Esophagus squamous epithelium (tissue), 4 donors: ENCODE results near the gene SIX1.

Experiments
- CTCF ChIP-seq, 6 experiments: fragments of 450-650 bp in 4 of 6; fragments of 200-600 bp in 2 of 6; sonication (generic) in 2 of 6; IDR thresholded peaks; one replicate each; pipeline ENCODE4 v1.5.1; 2016 to 2019; ENCODE audit warnings: antibody characterized with exemption in 6 of 6, mild to moderate bottlenecking in 4 of 6, moderate library complexity in 4 of 6
- POLR2A ChIP-seq, 4 donors: fragments of 450-650 bp; IDR thresholded peaks; one replicate each; pipeline ENCODE4 v1.6.1; 2017; ENCODE audit warnings: antibody characterized with exemption in 4 of 4, mild to moderate bottlenecking in 4 of 4, moderate library complexity in 3 of 4

GRCh38 chr14:60648934-60649874, at the start of gene SIX1:
- no peak for TF ChIP-seq CTCF (IDR thresholded peaks at IDR 0.05)
- no peak for TF ChIP-seq POLR2A (IDR thresholded peaks at IDR 0.05)
